H4 (cell line): ENCODE results near the gene RECK. TPM values are rescaled to one million over a fixed set of nuclear protein-coding genes. Genes with fewer than 3 reads are reported as not detected.

Source experiments
- DNase-seq: peaks from one replicate; pipeline ENCODE4 v3.0.0-alpha.2; 2015; ENCODE audit warnings: low spot score
- total RNA-seq: library from RNA; depleted of rRNA; stranded (reverse); fragments of >200 nt; shearing (Covaris generic); gene quantifications from 2 replicates; pipeline ENCODE4 v1.2.3, GENCODE V29; 2014

Gene RECK
- total RNA-seq, 1 experiment from 2014 or later: 14.3 TPM

GRCh38 chr9:36137392-36138004 lies 100.8 kb downstream of the RECK start:
- no peak for DNase-seq

GRCh38 chr9:36138496-36138895 lies 101.8 kb downstream of the RECK start:
- no peak for DNase-seq

- DNase-seq: no peak
Measured at GRCh38 chr9:36138901-36139300, 102.2 kb downstream of the RECK start.

- no peak for DNase-seq
Measured at GRCh38 chr9:36140086-36141084, 103.7 kb downstream of the RECK start.

GRCh38 chr9:36141288-36141687 lies 104.6 kb downstream of the RECK start:
- DNase-seq: peak; percentile 51

GRCh38 chr9:36141761-36142160 lies 105.0 kb downstream of the RECK start:
- no peak for DNase-seq

- no peak for DNase-seq
Measured at GRCh38 chr9:36142510-36143244, 106.0 kb downstream of the RECK start.

- DNase-seq: no peak
Measured at GRCh38 chr9:36143245-36143641, 106.5 kb downstream of the RECK start.

- no peak for DNase-seq
Measured at GRCh38 chr9:36144309-36145232, 107.9 kb downstream of the RECK start.

- DNase-seq: no peak
Measured at GRCh38 chr9:36145970-36146369, 109.3 kb downstream of the RECK start.

- DNase-seq: no peak
Measured at GRCh38 chr9:36146651-36147050, 109.9 kb downstream of the RECK start.

GRCh38 chr9:36147441-36148175 lies 110.9 kb downstream of the RECK start:
- no peak for DNase-seq

GRCh38 chr9:36148311-36149051 lies 111.8 kb downstream of the RECK start:
- peak; percentile 97 for DNase-seq

- peak; percentile 44 for DNase-seq
Measured at GRCh38 chr9:36149197-36149596, 112.5 kb downstream of the RECK start.

- no peak for DNase-seq
Measured at GRCh38 chr9:36150574-36151315, 114.0 kb downstream of the RECK start.

- DNase-seq: peak; percentile 76
Measured at GRCh38 chr9:36151316-36152210, 114.8 kb downstream of the RECK start.

- no peak for DNase-seq
Measured at GRCh38 chr9:36152741-36153438, 116.2 kb downstream of the RECK start.
